Ramos (cell line): ENCODE data around the gene XPNPEP2.

ENCODE experiments used
- in situ Hi-C: fragments of 300-500 bp; cut with MboI; formaldehyde crosslinking; loops from one replicate; pipeline ENCODE4 v1.14.3; 2022; ENCODE audit warnings: low sequenced_read_pairs; ENCODE audit not compliant: unreplicated experiment

Gene XPNPEP2

DNA sequence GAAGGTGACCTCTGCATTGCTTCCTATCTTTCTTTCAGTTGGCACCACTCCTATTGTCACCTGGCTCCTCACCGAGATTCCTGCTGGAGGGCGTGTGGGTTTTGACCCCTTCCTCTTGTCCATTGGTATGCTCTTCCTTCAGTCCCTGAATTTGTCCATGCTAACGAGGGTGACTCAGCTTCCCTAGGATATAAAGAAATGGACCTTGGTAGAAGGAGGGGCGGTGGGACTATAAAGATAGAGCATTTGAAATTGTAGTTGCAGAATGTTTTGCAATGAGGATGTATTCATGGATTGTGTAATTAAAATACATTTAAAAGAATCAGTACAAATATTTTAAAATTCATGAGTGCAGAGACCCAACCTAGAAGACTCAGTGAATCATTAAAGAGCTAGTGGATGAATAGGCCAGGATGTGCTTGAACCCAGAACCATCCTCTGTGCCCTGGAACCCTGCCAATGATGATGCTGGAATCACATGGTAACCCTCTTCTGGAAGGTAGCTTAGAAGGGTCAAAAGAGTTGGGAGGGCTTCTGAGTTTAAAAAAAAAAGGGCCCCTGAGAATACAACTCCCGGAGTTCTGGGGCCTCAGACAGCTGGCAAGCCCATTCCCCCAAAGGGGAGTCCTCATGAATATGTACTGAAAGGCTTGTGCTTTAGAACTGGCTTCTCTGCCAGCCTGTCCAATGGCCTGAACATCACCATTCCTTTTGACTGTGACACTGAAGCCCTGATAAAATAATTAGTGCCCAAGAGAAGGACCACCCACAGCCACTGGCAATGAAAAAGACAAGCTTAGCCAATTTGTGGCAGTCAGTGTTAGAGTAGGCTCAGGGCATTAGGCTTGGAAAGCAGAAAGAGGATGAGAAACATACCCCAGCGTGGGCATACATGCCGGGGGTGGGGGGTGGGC lies 8.0 kb downstream of the XPNPEP2 start:
- in situ Hi-C loops: loop anchor here (25.0 kb wide), 1 partner anchor 110 kb away; no protein-coding TSS in a partner anchor

DNA sequence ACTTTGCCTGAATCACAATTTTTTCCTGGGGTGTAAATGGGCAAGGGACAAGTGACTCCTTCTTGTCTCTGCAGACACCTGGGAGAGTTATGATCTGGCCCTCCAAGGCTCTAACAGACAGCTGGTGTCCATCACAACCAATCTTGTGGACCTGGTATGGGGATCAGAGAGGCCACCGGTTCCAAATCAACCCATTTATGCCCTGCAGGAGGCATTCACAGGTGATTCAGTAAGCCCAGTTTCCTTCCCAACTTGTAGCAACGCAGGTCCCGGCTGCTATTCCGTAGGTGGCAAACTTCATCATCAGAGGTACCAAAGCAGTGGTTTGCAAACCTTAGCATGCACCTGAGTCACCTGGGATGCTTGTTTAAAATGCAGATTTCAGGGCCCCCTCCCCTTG lies 8.8 kb downstream of the XPNPEP2 start:
- in situ Hi-C loops: loop anchor here (25.0 kb wide), 1 partner anchor 110 kb away; no protein-coding TSS in a partner anchor

DNA sequence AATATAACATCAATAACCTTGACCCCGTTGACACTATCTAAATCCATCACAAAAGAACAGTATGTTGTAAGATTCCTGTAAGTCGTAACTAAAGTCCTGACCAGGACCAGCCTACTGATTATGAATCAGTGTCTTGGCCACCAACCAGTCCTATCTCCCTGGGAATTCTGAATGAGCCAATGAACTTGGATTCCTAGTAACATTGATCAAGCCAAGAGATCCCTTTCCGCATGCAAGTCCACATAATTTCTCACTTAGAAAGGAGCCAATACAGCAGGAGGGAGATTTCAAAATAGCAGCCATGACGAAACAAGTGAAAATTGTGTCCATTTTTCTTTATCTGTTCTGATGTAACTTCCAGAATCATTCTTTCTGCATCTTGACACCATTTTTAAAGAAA lies 9.5 kb downstream of the XPNPEP2 start:
- in situ Hi-C loops: loop anchor here (25.0 kb wide), 1 partner anchor 111 kb away; no protein-coding TSS in a partner anchor

DNA sequence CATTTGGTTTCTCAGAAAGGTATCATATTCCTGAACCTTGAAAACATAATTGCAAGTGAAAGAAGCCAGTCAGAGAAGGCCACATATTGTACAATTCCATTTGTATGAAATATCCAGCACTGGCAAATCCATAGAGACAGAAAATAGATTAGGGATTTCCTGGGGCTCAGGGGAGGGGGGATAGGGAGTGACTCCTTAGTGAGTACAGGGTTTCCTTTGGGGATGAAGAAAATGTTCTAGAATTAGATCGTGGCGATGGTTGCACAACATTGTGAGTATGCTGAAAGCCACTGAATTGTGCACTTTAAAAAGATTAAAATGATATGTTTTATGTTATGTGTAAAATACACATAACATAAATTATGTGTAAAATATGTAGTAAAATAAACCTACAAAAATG lies 10.3 kb downstream of the XPNPEP2 start:
- in situ Hi-C loops: loop anchor here (25.0 kb wide), 1 partner anchor 112 kb away; no protein-coding TSS in a partner anchor

DNA sequence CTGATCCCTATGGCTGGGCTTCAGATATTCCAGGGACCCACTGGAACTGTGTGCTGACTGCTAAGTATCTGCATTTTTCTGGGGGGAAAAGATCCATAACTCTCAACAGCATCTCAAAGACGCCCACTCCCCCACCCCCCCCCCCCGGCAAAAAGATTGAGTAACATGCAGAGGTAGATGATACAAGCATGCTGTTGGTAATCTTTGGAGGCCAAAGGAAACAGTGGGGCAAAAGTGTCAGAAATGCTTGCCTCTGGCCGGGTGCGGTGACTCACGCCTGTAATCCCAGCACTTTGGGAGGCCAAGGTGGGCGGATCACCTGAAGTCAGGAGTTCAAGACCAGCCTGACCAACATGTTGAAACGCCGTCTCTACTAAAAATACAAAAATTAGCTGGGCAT lies 12.2 kb downstream of the XPNPEP2 start:
- in situ Hi-C loops: loop anchor here (10.0 kb wide), 1 partner anchor 74 kb away; no protein-coding TSS in a partner anchor

DNA sequence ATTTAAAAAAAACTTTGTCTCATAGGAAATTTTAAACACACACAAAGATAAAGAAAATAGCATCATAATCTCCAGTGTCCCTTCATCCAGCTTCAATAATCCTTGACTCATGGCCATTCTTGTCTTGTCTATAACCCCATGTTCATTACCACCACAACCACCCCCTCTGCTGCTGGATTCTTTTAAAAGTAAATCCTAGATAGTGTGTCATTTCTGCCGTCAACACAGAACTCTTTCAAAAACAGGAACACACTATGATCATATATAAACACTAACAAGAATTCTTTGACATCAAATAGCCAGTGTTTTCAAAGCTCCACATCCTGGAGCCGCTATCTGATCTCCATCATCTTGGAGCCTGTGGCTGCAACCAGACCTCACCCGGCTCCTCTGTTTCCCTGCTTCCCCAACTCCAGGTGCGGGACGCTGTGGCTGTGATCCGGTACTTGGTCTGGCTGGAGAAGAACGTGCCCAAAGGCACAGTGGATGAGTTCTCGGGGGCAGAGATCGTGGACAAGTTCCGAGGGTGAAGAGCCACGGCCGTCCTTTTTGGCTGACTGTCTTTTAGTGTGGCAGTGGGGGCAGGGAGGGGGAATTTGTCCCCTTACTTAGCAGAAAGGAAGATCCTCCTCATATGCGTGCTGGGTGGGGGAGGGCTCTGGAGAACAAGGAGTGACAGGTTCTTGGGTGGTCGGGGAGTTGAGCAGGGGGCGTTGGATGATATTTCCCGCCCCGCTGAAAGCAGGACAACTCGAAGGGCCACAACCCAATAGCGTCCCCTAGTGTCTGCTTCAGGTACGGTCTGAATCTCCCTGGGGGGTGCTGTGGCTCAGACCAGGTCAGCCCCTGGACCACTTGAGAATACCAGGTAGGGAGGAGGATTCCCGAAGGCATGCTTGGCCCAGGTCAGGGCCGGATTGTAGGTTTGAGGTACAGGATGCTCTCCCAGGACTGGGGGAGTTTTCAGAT lies 15.6 kb downstream of the XPNPEP2 start:
- in situ Hi-C loops: loop anchor here (10.0 kb wide), 1 partner anchor 70 kb away; no protein-coding TSS in a partner anchor

DNA sequence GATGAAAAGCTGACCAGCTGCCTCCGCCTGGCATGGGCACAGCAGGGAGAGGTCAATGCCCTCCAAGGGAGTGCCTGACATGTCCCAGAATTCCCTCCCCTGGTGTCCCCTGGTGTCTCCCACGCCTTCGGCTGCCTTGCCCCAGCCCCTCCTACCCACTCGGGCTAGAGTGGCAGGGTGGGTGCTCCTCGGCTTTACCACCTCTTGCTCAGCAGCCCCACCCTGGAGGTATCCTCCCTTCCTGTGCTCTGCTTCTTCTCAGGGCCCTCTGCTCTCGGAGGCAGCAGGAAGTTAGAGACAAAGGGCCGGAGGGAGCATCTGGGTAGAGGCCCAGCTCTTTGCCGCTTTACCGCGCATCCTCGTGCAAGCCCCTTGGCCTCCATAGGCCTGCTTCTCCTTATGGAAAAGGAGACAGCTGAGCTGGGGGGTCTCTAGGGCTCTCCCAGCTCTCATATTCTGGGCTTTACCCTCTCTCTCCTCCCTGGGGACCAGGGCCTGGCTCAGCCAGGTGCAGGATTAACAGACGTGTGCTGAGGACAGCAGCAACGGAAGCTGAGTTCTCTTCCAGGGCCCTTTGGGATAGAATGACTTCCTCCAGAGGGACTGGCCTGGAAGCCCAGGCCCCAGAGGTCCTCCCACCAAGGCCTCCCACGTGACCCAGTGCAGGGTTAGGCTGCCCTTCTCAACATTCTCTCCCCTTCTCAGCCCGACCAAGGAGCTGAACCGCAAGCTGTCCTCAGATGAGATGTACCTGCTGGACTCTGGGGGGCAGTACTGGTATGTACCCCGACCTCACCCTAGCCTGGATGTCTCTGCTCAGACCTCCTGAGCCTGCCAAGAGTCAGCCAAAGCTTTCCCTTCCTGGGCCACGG lies 17.2 kb downstream of the XPNPEP2 start:
- in situ Hi-C loops: loop anchor here (10.0 kb wide), 1 partner anchor 69 kb away; no protein-coding TSS in a partner anchor

DNA sequence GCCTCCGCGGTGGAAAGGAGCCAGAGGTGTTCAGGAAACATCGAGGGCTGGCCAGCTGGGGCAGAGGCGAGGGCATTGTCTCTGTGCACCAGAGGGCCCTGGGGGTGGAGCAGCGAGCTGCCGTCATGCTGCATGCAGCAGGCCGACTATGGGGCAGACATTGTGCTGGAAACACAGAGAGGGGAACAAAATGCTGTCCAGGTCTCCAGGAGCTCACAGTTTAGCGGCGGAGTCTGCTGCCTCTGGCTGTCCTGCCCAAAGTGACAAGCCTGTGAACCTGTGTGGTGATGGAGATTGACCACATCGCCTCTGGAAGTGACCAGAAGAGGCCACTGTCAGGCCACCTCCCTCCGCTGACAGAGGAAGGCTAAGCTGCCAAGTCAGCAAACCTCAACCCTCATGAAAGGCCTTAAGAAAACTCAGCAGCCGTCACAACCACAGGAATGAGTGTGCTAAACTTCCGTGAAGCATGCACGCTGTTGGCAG lies 20.8 kb downstream of the XPNPEP2 start:
- in situ Hi-C loops: loop anchor here (10.0 kb wide), 1 partner anchor 65 kb away; no protein-coding TSS in a partner anchor

DNA sequence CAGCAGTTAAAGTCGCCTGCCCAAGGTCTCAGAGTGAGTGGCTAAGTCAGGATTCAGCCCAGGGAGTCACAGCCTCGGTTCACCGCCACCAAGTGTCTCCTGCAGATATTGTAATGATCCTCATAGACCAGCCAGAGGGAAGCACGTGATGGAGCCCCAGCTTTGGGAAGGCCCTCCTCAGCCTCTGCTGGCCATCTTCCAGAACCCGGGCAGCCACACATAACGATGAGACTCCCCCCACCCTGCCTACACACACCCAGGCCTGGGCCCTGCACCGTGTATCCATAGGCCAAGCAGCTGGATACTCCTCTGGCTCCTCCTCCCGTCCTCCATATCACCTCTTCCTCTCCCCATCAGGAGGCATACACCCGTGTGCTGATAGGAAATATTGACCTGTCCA lies 21.4 kb downstream of the XPNPEP2 start:
- in situ Hi-C loops: no loop called here

DNA sequence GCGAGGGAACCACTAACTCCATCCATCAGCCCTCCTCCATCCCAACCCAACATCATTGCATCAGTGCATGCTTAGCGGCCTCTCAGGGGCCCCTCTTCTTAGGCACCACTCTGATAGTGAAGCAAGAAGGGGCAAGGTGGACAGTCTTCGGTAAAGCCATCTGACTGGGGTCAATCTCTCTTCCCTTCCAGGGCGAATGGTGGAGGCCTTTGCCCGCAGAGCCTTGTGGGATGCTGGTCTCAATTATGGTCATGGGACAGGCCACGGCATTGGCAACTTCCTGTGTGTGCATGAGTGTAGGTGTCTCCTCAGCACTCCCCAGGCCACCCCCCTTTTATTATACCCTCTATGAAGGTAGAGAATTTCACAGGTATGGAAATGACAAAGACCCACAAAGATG lies 22.2 kb downstream of the XPNPEP2 start:
- in situ Hi-C loops: no loop called here

DNA sequence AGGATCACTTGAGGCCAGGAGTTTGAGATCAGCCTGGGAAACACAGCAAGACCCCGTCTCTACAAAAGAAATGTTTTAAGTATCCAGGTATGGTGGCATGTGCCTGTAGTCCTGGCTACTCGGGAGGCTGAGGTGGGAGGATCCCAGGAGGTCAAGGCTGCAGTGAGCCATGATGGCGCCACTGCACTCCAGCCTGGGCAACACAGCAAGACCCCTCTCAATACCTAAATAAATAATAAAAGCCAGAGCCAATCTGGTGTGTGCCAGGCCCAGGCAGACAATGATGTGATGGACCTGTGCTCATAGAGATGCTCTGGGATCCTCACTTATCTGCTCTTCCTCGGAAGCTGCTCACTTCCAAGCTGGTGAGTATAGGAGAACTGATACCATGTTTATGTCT lies 22.8 kb downstream of the XPNPEP2 start:
- in situ Hi-C loops: no loop called here

DNA sequence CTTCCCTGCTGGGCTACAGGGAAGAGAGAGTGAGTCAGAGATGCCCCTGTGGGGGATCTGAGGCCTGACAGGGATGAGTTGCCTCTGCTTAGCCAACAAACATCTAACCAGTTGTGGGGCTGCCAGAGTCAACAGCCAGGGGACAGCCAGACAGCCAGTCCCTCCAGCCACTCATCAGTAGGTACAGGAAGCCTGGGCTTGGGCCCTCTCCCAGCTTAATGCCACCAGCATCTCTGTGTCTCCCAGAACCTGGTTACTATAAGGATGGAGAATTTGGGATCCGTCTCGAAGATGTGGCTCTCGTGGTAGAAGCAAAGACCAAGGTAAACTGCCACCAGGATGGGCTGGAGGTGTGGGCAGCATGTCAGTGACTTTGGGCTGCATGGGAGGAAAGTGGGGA lies 23.7 kb downstream of the XPNPEP2 start:
- in situ Hi-C loops: no loop called here

DNA sequence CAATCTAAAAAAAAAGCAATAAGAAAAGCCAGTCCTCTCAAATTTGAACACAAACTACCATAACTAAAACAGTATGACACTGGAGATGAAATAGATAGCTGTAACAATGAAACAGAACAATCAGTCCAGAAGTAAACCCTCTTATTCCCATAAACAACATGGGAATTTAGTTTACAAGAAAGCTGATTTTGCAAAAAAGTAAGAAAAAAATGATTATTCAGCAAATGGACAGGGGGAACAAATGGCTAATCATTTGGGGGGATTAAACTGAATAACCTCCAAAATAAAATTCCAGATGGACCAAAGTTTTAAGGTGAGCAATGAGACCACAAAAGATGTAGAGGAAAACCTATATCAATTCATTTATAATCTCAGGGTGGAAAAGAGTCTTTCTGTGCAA lies 24.9 kb downstream of the XPNPEP2 start:
- in situ Hi-C loops: no loop called here

DNA sequence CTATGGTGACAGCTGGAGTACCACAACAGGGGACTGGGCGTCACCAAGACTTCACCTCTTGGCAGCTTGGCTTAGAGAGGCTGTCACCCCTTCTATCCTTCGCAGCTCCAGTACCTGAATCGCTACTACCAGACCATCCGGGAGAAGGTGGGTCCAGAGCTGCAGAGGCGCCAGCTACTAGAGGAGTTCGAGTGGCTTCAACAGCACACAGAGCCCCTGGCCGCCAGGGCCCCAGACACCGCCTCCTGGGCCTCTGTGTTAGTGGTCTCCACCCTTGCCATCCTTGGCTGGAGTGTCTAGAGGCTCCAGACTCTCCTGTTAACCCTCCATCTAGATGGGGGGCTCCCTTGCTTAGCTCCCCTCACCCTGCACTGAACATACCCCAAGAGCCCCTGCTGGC lies 29.4 kb downstream of the XPNPEP2 start:
- in situ Hi-C loops: no loop called here

DNA sequence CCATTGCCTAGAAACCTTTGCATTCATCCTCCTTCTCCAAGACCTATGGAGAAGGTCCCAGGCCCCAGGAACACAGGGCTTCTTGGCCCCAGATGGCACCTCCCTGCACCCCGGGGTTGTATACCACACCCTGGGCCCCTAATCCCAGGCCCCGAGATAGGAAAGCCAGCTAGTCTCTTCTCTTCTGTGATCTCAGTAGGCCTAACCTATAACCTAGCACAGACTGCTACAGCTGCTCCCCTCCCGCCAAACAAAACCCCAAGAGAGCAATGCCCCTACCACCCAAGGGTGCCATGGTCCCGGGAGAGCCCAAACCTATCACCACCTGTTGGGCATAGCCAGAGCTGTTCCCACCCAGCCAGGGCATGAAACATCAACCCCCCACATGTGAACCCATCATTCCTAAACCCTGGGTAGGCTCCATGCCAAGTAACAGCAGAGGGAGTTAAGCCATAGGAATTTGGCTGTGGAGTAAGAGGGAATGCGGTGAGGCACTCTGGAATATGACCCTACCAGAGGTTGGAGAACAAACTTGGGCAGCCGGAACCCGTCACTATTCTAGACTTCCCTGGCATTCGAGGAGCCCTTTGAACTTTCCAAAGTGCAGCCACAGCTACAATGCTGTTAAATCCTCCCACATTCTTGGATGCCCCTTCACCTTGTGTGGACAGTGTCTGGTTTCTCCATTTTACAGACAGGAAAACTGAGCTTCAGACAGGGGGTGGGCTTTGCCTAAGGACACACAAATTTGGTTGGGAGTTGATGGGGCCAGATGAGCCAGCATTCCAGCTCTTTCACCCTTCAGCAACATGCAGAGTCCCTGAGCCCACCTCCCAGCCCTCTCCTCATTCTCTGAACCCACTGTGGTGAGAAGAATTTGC lies 30.0 kb downstream of the XPNPEP2 start:
- in situ Hi-C loops: no loop called here

DNA sequence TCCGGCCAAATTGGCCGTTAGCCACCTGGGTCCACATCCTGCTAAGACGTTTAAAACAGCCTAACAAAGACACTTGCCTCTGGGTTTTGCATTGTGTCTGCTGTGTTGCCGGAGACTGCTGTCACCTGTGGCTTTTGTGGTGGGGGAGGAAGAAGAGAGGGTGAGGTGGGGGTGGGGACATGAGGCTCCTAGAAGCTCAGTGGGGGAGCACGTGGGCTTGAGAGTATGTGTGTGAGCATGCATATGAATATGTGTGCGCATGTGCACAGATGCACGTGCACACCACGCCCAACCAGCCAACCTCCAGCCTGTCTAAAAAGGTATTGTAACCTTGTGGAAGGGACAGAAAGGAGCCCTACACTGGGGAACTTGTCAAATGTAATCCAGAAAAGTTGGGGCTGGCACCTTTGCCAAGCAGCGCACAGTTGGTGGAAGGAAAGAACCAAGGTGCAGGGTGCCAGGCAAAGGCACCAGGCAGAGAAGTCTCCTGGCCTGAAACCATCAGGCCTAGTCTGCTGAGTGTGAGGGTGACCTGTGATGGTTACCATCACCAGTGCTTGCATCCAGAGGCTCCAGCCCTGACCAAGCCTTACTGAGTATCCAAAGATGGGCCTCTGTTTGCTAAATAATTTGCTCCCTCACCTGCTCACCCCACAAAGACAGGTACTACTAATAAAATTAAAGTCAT lies 30.8 kb downstream of the XPNPEP2 start:
- in situ Hi-C loops: no loop called here

DNA sequence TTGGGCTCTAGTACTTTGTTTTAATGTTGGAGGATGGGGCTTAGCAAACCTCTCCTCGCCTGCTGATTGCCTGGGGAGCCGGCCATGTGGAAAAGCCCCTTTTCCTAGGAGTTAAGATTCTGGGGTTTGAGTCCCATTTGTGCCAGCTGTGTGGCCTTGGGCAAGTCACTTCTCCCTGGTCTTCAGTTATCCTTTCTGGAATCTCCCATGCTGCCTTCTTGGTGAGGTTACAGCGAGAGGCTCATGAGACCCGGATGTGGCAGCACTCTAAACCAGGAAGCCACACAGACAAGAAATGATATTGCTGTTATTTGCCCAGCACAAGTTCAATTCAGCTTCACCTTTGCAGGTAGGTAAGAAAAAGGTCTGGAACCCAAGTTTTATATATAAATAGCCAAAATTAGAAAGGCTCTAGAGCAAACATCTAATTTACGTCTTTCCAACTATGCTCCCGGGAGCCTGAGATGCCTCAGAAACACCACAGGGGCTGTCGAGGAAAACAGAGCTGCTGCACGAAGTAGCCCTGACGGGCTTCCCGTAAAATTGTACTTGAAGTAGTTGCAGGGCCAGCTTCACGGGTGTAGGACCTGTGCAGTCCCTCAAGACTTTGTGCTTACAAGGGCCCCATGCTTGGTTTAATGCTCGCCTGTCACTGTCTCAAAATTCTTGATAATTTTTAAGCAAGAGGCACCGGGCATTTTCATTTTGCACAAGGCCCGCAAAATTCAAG lies 32.7 kb downstream of the XPNPEP2 start:
- in situ Hi-C loops: no loop called here
